Transverse colon (tissue), 4 donors: ENCODE results near the gene CCDC50. TPM values are rescaled to one million over a fixed set of nuclear protein-coding genes. Genes with fewer than 3 reads are reported as not detected.

Experiments used
- DNase-seq: peaks from one replicate; pipeline ENCODE4 v3.0.0-alpha.2; 2019
- H3K27ac ChIP-seq, 4 donors: fragments of 200-600 bp; sonication (generic); 2 replicates each; pipeline ENCODE4 v1.5.1; 2016 to 2018; ENCODE audit warnings: inconsistent platforms in 4 of 4
- H3K27me3 ChIP-seq: fragments of 200-600 bp; sonication (generic); 2 replicates; pipeline ENCODE4 v1.5.1; 2017; ENCODE audit warnings: inconsistent platforms
- H3K36me3 ChIP-seq, 4 donors: fragments of 200-600 bp; sonication (generic); 2 replicates each; pipeline ENCODE4 v1.5.1; 2017 to 2019; ENCODE audit warnings: inconsistent platforms in 4 of 4
- H3K4me1 ChIP-seq, 4 donors: fragments of 200-600 bp; sonication (generic); 2 replicates each; pipeline ENCODE4 v1.5.1; 2017 to 2020; ENCODE audit warnings: inconsistent platforms in 4 of 4
- H3K4me3 ChIP-seq, 4 donors: fragments of 200-600 bp; sonication (generic); 1 replicate in 1 of 4; 2 replicates in 3 of 4; pipeline versions ENCODE4 v1.5.1 to v1.6.1; 2017 to 2019; ENCODE audit warnings: inconsistent platforms in 4 of 4
- H3K9me3 ChIP-seq, 2 donors: fragments of 200-600 bp; sonication (generic); 2 replicates each; pipeline ENCODE4 v1.5.1; 2017 to 2019; ENCODE audit warnings: inconsistent platforms in 2 of 2
- EP300 ChIP-seq: sonication (generic); formaldehyde crosslinking; IDR thresholded peaks from one replicate; pipeline ENCODE4 v1.6.1; 2017; ENCODE audit warnings: antibody characterized with exemption, low read depth
- POLR2A ChIP-seq: fragments of 450-650 bp; IDR thresholded peaks from one replicate; pipeline ENCODE4 v1.6.1; 2016; ENCODE audit warnings: antibody characterized with exemption, mild to moderate bottlenecking, moderate library complexity
- POLR2AphosphoS5 ChIP-seq, 3 donors: sonication (generic); formaldehyde crosslinking; IDR thresholded peaks; one replicate each; pipeline ENCODE4 v1.6.1; 2016; ENCODE audit warnings: antibody characterized with exemption in 3 of 3
- WGBS, 2 donors: methylation state at CpG; one replicate each; pipeline ENCODE4 v1.1.5; 2018; ENCODE audit warnings: low coverage in 1 of 2; 5-methylcytosine and 5-hydroxymethylcytosine counted together
- in situ Hi-C, 4 donors: fragments of 200-750 bp; cut with MboI; loops; one replicate each; pipeline versions ENCODE4 v1.15.0 to v1.15.1; 2017; ENCODE audit warnings: low sequenced_read_pairs in 3 of 4, low pct_ligation_motif_present in 1 of 4, low pct_unique_long_range_greater_than_20kb in 1 of 4
- intact Hi-C: fragments of 100-400 bp; cut with DNase I; formaldehyde crosslinking; loops from one replicate; pipeline ENCODE4 v1.15.1; 2023; ENCODE audit warnings: low total_unique reads
- total RNA-seq, 4 donors: library from RNA; depleted of rRNA; stranded (reverse); fragments of >200 nt; gene quantifications; one replicate each; pipeline ENCODE4 v1.1.0, GENCODE V29; 2016
- TF ChIP-seq, protein P1 (sequence below), 5 experiments: fragments of 200-600 bp in 3 of 5; fragments of 450-650 bp in 2 of 5; sonication (generic) in 3 of 5; IDR thresholded peaks; 1 replicate in 2 of 5; 2 replicates in 3 of 5; pipeline ENCODE4 v1.5.1; 2016 to 2017; ENCODE audit warnings: antibody characterized with exemption in 5 of 5, inconsistent platforms in 3 of 5, mild to moderate bottlenecking in 2 of 5, moderate library complexity in 1 of 5

The CCDC50 gene
- total RNA-seq, 4 donors from 2014 or later = 61.3 to 78.0 (median 69.5) TPM

DNA sequence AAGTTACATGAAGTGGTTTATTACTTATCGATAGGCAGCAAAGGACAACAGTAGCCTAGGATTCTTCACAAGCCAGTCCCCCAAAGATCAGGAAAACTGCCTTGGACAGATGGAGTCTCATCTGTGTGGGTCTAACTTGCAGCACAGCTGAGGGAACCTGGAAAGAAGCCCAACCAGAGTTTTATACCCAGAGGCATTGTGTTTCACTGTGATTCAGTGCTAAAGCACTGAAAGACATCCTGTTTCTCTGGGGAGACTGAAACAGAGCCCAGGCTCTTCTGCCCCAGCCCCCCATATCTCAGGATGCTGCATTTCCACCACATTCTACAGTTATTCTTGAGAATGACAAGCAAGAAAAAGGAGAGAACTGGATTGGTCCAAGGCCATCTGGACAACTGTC, 83.6 kb downstream of the CCDC50 start:
- H3K4me1 ChIP-seq = no peaks in the 10 kb centered on the region
- WGBS, 2 donors = 63 to 84% methylated on average over 1 of the region's 1 CpG
- TF ChIP-seq POLR2A (no peak), EP300 (no peak), POLR2AphosphoS5 (IDR thresholded peaks at IDR 0.05) (no peak)
- TF ChIP-seq, protein P1, sequence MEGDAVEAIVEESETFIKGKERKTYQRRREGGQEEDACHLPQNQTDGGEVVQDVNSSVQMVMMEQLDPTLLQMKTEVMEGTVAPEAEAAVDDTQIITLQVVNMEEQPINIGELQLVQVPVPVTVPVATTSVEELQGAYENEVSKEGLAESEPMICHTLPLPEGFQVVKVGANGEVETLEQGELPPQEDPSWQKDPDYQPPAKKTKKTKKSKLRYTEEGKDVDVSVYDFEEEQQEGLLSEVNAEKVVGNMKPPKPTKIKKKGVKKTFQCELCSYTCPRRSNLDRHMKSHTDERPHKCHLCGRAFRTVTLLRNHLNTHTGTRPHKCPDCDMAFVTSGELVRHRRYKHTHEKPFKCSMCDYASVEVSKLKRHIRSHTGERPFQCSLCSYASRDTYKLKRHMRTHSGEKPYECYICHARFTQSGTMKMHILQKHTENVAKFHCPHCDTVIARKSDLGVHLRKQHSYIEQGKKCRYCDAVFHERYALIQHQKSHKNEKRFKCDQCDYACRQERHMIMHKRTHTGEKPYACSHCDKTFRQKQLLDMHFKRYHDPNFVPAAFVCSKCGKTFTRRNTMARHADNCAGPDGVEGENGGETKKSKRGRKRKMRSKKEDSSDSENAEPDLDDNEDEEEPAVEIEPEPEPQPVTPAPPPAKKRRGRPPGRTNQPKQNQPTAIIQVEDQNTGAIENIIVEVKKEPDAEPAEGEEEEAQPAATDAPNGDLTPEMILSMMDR (IDR thresholded peaks at IDR 0.05) = no peak
- in situ Hi-C loops = loop anchor here (25.0 kb wide), 1 partner anchor 1025 kb away; no protein-coding TSS in a partner anchor
- H3K27me3 ChIP-seq = no peaks in the 10 kb centered on the region
- intact Hi-C loops = no loop called here
- no peak overlapping the region for H3K4me3 ChIP-seq
- no peak overlapping the region for H3K27ac ChIP-seq
- DNase-seq = no peak
- peaks cover 0 to 3% of the 10 kb centered on the region in 2 donors for H3K9me3 ChIP-seq
- H3K36me3 ChIP-seq = no peaks in the 10 kb centered on the region

DNA sequence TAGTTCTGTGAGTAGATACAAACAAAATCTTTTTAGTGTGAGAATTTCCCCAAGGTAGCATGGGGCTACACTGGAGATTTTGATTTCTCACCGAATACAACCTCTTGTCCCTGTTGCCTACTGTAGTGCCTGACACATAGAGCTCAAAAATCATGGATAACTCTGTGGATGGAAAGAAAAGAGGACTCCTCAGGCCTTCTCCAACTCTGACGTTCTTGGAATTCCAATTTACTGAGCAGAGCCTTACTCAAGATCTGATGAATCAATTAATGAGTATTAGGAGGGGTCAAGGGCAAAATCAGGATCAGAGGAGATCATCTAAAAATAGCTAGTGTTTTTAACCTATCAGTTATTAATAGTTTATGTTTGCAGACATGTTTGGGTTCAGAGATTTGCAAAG, 85.1 kb downstream of the CCDC50 start:
- DNase-seq = no peak
- TF ChIP-seq POLR2A (no peak), POLR2AphosphoS5 (IDR thresholded peaks at IDR 0.05) (no peak), EP300 (no peak)
- TF ChIP-seq, protein P1 (IDR thresholded peaks at IDR 0.05) = no peak
- Histone ChIP-seq H3K27me3 (no peaks in the 10 kb centered on the region), H3K27ac (no peak overlapping the region), H3K4me3 (no peak overlapping the region), H3K4me1 (no peaks in the 10 kb centered on the region), H3K36me3 (no peaks in the 10 kb centered on the region), H3K9me3 (peaks cover 0 to 3% of the 10 kb centered on the region in 2 donors)
- in situ Hi-C loops = loop anchor here (25.0 kb wide), 1 partner anchor 1023 kb away; no protein-coding TSS in a partner anchor
- intact Hi-C loops = no loop called here
- WGBS, 2 donors = 25 to 35% methylated on average over 2 of the region's 2 CpGs

DNA sequence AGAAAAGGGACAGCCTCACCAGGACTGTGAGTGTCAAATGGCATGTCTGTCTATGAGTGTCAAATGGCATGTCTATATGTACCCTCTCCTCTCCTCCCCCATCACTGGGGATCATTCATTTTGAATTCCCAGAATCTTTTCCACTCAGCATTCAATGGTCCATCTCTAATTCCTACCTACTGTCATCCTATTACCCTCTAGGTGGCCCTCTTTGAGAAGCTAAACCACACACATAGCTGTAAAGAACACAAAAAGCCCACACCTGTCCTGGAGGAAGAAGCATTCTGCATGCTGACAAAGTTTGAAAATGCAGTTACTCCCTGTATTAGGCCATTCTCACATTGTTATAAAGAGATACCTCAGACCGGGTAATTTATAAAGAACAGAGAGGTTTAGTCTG, 85.5 kb downstream of the CCDC50 start:
- intact Hi-C loops (no loop called here), in situ Hi-C loops (loop anchor here (25.0 kb wide), 1 partner anchor 1023 kb away; no protein-coding TSS in a partner anchor)
- Histone ChIP-seq H3K9me3 (peaks cover 0 to 1% of the 10 kb centered on the region in 2 donors), H3K4me3 (no peak overlapping the region), H3K27ac (no peak overlapping the region), H3K4me1 (no peaks in the 10 kb centered on the region), H3K36me3 (no peaks in the 10 kb centered on the region), H3K27me3 (no peaks in the 10 kb centered on the region)
- 88 to 100% methylated on average over 1 of the region's 1 CpG for WGBS, 2 donors
- TF ChIP-seq POLR2AphosphoS5 (IDR thresholded peaks at IDR 0.05) = no peak
- no peak for TF ChIP-seq EP300
- TF ChIP-seq POLR2A = no peak
- TF ChIP-seq, protein P1 (IDR thresholded peaks at IDR 0.05) = no peak
- no peak for DNase-seq

DNA sequence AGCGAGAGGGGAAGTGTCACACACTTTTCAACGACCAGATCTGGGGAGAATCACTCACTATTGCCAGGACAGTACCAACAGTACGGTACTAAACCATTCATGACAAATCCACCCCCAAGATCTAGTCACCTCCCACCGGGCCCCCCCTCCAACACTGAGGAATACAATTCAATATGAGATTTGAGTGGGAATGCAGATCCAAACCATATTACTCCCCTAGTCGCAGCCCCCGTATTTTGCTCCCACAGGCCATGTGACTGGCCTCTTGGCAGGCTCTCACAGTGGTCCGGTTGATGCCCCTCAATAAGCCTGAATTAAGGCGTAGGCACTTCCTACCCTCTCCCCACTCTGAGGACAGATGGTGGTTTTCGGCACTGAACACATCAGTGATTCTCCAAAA, 86.4 kb downstream of the CCDC50 start:
- no peaks in the 10 kb centered on the region for H3K4me1 ChIP-seq
- H3K27me3 ChIP-seq = no peaks in the 10 kb centered on the region
- DNase-seq = no peak
- H3K9me3 ChIP-seq = no peaks in the 10 kb centered on the region
- no peak overlapping the region for H3K4me3 ChIP-seq
- in situ Hi-C loops (loop anchor here (25.0 kb wide), 1 partner anchor 1022 kb away; no protein-coding TSS in a partner anchor), intact Hi-C loops (no loop called here)
- 88 to 90% methylated on average over 5 to 9 of the region's 9 CpGs for WGBS, 2 donors
- no peak overlapping the region for H3K27ac ChIP-seq
- TF ChIP-seq, protein P1 (IDR thresholded peaks at IDR 0.05) = no peak
- TF ChIP-seq EP300 (no peak), POLR2AphosphoS5 (IDR thresholded peaks at IDR 0.05) (no peak), POLR2A (no peak)
- no peaks in the 10 kb centered on the region for H3K36me3 ChIP-seq
